ENCODE measurements around the gene ENO2. TPM values are rescaled to one million over a fixed set of nuclear protein-coding genes. Genes with fewer than 3 reads are reported as not detected.

ENO2 gene
- total RNA-seq, 2 donors from 2014 or later: 9.7 to 36.9 TPM

DNA sequence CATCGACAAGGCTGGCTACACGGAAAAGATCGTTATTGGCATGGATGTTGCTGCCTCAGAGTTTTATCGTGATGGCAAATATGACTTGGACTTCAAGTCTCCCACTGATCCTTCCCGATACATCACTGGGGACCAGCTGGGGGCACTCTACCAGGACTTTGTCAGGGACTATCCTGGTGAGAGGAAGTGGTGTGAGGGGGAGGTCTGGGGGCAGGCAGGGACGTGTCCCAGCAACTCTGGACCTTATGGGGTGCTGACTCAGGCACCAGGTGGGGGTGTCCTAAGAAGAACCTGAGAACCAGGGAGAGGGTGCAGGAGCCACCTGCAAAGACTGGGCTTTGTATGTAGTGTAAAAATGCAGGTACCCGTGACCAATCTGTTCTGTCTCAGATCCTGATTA lies 5.2 kb downstream of the ENO2 start:
- no peak overlapping the region for H3K27ac ChIP-seq
- no peak overlapping the region for H3K4me3 ChIP-seq
- TF ChIP-seq, protein P1, sequence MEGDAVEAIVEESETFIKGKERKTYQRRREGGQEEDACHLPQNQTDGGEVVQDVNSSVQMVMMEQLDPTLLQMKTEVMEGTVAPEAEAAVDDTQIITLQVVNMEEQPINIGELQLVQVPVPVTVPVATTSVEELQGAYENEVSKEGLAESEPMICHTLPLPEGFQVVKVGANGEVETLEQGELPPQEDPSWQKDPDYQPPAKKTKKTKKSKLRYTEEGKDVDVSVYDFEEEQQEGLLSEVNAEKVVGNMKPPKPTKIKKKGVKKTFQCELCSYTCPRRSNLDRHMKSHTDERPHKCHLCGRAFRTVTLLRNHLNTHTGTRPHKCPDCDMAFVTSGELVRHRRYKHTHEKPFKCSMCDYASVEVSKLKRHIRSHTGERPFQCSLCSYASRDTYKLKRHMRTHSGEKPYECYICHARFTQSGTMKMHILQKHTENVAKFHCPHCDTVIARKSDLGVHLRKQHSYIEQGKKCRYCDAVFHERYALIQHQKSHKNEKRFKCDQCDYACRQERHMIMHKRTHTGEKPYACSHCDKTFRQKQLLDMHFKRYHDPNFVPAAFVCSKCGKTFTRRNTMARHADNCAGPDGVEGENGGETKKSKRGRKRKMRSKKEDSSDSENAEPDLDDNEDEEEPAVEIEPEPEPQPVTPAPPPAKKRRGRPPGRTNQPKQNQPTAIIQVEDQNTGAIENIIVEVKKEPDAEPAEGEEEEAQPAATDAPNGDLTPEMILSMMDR (IDR thresholded peaks at IDR 0.05): no peak
- peaks cover 0 to 25% of the 10 kb centered on the region in 2 donors for H3K4me1 ChIP-seq
- H3K36me3 ChIP-seq: peaks cover 4% of the 10 kb centered on the region
- DNase-seq (ENCODE audit: low spot score): no peak
- H3K27me3 ChIP-seq: no peaks in the 10 kb centered on the region
- no peaks in the 10 kb centered on the region for H3K9me3 ChIP-seq

DNA sequence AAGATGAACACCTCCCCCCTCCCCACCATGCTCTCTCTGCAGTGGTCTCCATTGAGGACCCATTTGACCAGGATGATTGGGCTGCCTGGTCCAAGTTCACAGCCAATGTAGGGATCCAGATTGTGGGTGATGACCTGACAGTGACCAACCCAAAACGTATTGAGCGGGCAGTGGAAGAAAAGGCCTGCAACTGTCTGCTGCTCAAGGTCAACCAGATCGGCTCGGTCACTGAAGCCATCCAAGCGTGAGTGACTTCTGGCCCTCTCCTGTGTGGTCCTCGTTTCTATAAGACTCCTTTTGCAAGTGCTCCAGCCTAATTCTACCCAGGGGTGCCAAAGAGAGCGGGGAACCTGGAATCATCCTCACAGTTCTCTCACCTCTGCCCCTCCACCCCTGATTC lies 7.2 kb downstream of the ENO2 start:
- no peak for DNase-seq (ENCODE audit: low spot score)
- Histone ChIP-seq H3K9me3 (no peaks in the 10 kb centered on the region), H3K4me1 (peaks cover 0 to 30% of the 10 kb centered on the region in 2 donors), H3K4me3 (no peak overlapping the region), H3K36me3 (peaks cover 4% of the 10 kb centered on the region), H3K27me3 (no peaks in the 10 kb centered on the region), H3K27ac (no peak overlapping the region)
- TF ChIP-seq, protein P1 (IDR thresholded peaks at IDR 0.05): no peak

DNA sequence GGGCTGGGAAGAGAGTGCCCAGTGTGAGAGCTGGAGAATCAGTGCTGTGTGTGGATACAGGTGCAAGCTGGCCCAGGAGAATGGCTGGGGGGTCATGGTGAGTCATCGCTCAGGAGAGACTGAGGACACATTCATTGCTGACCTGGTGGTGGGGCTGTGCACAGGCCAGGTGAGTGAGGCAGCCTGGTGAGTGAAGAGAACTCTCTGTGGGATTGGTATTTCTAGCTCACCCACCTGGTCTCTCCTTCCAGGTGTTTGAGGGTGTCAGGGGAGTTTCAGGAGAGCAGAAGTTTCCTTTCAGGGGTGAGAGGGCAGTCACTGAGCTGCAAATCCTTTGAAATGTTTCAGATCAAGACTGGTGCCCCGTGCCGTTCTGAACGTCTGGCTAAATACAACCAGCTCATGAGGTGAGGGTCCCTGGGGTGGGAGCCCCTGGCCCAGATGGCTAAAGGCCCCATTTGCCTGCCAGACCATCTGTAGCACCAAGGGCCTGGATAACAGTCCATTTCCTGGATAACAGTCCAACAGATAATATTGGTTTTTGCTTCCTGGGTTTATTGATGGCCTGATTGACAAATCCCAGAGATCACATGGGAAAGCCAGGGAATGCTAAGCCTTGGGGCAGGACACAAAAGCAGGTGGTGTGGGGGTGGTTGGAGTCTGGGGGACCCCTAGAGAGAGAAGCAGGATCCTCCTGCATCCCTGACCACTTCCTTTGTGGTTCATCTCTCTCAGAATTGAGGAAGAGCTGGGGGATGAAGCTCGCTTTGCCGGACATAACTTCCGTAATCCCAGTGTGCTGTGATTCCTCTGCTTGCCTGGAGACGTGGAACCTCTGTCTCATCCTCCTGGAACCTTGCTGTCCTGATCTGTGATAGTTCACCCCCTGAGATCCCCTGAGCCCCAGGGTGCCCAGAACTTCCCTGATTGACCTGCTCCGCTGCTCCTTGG lies 7.9 kb downstream of the ENO2 start:
- H3K27me3 ChIP-seq: no peaks in the 10 kb centered on the region
- DNase-seq (ENCODE audit: low spot score): no peak
- H3K27ac ChIP-seq: no peak overlapping the region
- peaks cover 4% of the 10 kb centered on the region for H3K36me3 ChIP-seq
- H3K4me3 ChIP-seq: no peak overlapping the region
- no peaks in the 10 kb centered on the region for H3K9me3 ChIP-seq
- TF ChIP-seq, protein P1 (IDR thresholded peaks at IDR 0.05): no peak
- H3K4me1 ChIP-seq: peaks cover 0 to 37% of the 10 kb centered on the region in 2 donors

DNA sequence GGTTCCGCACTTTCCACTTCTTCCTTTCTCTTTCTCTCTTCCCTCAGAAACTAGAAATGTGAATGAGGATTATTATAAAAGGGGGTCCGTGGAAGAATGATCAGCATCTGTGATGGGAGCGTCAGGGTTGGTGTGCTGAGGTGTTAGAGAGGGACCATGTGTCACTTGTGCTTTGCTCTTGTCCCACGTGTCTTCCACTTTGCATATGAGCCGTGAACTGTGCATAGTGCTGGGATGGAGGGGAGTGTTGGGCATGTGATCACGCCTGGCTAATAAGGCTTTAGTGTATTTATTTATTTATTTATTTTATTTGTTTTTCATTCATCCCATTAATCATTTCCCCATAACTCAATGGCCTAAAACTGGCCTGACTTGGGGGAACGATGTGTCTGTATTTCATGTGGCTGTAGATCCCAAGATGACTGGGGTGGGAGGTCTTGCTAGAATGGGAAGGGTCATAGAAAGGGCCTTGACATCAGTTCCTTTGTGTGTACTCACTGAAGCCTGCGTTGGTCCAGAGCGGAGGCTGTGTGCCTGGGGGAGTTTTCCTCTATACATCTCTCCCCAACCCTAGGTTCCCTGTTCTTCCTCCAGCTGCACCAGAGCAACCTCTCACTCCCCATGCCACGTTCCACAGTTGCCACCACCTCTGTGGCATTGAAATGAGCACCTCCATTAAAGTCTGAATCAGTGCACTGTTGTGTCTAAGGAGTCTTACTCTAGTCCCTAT lies 8.8 kb downstream of the ENO2 start:
- H3K4me3 ChIP-seq: no peak overlapping the region
- no peaks in the 10 kb centered on the region for H3K27me3 ChIP-seq
- no peaks in the 10 kb centered on the region for H3K9me3 ChIP-seq
- TF ChIP-seq, protein P1 (IDR thresholded peaks at IDR 0.05): no peak
- H3K4me1 ChIP-seq: peaks cover 0 to 38% of the 10 kb centered on the region in 2 donors
- no peak for DNase-seq (ENCODE audit: low spot score)
- no peak overlapping the region for H3K27ac ChIP-seq
- no peaks in the 10 kb centered on the region for H3K36me3 ChIP-seq

DNA sequence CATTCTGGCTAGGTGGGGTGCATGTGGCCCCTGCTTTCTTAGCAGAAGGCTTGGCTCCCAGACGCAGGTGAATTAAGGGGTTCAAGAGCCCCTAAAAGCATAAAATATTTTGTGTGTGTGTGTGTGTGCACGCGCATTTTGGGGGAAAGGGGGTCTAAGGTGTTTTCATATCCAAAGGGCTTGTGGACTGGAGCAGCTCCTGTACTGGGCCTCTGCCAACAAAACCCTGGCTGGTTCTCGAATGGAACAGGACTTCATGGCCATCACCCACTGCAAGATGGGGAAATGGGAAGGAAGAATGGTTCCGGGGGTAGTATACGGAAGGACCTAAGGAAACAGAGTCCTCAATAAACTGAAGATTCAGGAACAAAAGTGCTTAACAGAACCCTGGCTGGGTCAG lies 9.5 kb downstream of the ENO2 start:
- Histone ChIP-seq H3K36me3 (no peaks in the 10 kb centered on the region), H3K4me3 (no peak overlapping the region), H3K4me1 (peaks cover 0 to 38% of the 10 kb centered on the region in 2 donors), H3K27me3 (no peaks in the 10 kb centered on the region), H3K27ac (peak overlapping the region; percentile 99), H3K9me3 (no peaks in the 10 kb centered on the region)
- DNase-seq (ENCODE audit: low spot score): no peak
- TF ChIP-seq, protein P1 (IDR thresholded peaks at IDR 0.05): no peak

Data from right atrium auricular region (tissue), 2 donors.